Measurements from ENCODE around the gene AXDND1. TPM values are rescaled to one million over a fixed set of nuclear protein-coding genes. Genes with fewer than 3 reads are reported as not detected.

AXDND1 gene
- total RNA-seq, 1 donor from 2014 or later = 0.50 TPM

DNA sequence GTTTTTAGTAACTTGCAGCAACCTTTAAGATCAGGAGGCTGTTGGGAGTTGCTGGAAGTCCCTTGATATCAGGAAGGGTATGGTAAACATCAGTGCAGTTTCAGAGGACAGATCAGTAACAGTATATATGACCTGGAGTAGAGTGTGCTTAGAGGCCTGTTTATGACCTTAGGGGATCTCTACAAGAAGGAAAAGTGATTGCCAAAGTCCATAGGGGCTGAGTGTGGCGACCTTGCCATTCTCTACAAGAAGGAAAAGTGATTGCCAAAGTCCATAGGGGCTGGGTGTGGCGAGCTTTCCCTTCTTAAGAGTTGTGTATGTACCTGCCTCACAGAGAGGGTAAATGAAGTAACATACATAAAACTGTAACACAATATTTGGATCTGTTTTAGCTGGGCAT is 28.5 kb upstream of the AXDND1 start:
- H3K4me3 ChIP-seq (ENCODE audit: low read depth, low read length) = no peak overlapping the region
- no peak for TF ChIP-seq CTCF (IDR thresholded peaks at IDR 0.05; ENCODE audit: insufficient read depth, low read length, poor library complexity, severe bottlenecking)
- no peaks in the 10 kb centered on the region for H3K27me3 ChIP-seq (ENCODE audit: control insufficient read depth, insufficient read depth, low read length)
- H3K36me3 ChIP-seq (ENCODE audit: control insufficient read depth, insufficient read depth, low read length) = no peaks in the 10 kb centered on the region
- DNase-seq (ENCODE audit: low read depth) = no peak

- DNase-seq (ENCODE audit: low read depth) = no peak
- H3K27me3 ChIP-seq (ENCODE audit: control insufficient read depth, insufficient read depth, low read length) = no peaks in the 10 kb centered on the region
- no peaks in the 10 kb centered on the region for H3K36me3 ChIP-seq (ENCODE audit: control insufficient read depth, insufficient read depth, low read length)
- no peak for TF ChIP-seq CTCF (IDR thresholded peaks at IDR 0.05; ENCODE audit: insufficient read depth, low read length, poor library complexity, severe bottlenecking)
- H3K4me3 ChIP-seq (ENCODE audit: low read depth, low read length) = no peak overlapping the region
Observed at GRCh38 chr1:179337942-179338560, 27.7 kb upstream of the AXDND1 start.

GRCh38 chr1:179340918-179341317 is 24.9 kb upstream of the AXDND1 start:
- no peak for TF ChIP-seq CTCF (IDR thresholded peaks at IDR 0.05; ENCODE audit: insufficient read depth, low read length, poor library complexity, severe bottlenecking)
- Histone ChIP-seq H3K4me3 (ENCODE audit: low read depth, low read length) (no peak overlapping the region), H3K36me3 (ENCODE audit: control insufficient read depth, insufficient read depth, low read length) (no peaks in the 10 kb centered on the region), H3K27me3 (ENCODE audit: control insufficient read depth, insufficient read depth, low read length) (no peaks in the 10 kb centered on the region)
- no peak for DNase-seq (ENCODE audit: low read depth)

- DNase-seq (ENCODE audit: low read depth) = no peak
- H3K27me3 ChIP-seq (ENCODE audit: control insufficient read depth, insufficient read depth, low read length) = no peaks in the 10 kb centered on the region
- H3K4me3 ChIP-seq (ENCODE audit: low read depth, low read length) = no peak overlapping the region
- no peak for TF ChIP-seq CTCF (IDR thresholded peaks at IDR 0.05; ENCODE audit: insufficient read depth, low read length, poor library complexity, severe bottlenecking)
- no peaks in the 10 kb centered on the region for H3K36me3 ChIP-seq (ENCODE audit: control insufficient read depth, insufficient read depth, low read length)
Observed at GRCh38 chr1:179341943-179342547, 23.7 kb upstream of the AXDND1 start.

DNA sequence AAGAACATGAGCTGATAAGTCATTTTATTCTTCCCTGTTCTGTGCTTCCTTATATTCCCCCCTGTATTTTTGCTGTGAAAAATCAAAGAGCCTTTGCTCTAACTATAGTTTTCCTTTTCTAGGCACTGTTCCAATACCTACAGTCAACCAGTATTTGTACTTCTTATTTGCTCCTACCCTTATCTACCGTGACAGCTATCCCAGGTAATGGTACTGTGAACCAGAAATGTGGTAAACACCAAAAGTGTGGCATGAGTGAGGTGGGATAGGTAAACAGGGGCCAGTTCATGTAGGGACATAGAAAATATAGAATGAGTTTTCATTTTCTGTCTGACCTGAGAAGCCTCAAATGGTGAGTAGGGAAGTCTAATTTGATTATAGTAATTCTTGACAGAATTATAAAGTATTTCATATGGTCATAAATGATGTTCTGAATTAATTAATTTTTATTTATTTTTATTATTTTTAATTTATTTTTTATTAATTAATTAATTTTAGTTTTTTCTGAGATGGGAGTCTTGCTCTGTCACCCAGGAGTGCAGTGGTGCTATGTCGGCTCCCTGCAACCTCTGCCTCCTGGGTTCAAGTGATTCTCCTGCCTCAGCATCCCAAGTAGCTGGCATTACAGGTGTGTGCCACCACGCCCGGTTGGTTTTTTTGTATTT is 22.9 kb upstream of the AXDND1 start:
- no peak overlapping the region for H3K4me3 ChIP-seq (ENCODE audit: low read depth, low read length)
- DNase-seq (ENCODE audit: low read depth) = no peak
- no peaks in the 10 kb centered on the region for H3K36me3 ChIP-seq (ENCODE audit: control insufficient read depth, insufficient read depth, low read length)
- H3K27me3 ChIP-seq (ENCODE audit: control insufficient read depth, insufficient read depth, low read length) = no peaks in the 10 kb centered on the region
- TF ChIP-seq CTCF (IDR thresholded peaks at IDR 0.05; ENCODE audit: insufficient read depth, low read length, poor library complexity, severe bottlenecking) = no peak
